Measurements from ENCODE around the gene CFAP43. TPM values are rescaled to one million over a fixed set of nuclear protein-coding genes. Genes with fewer than 3 reads are reported as not detected.

Gene CFAP43
- total RNA-seq, 4 donors from 2014 or later: not detected

- no peaks in the 10 kb centered on the region for H3K9me3 ChIP-seq
- peaks cover 0 to 28% of the 10 kb centered on the region in 2 donors for H3K36me3 ChIP-seq
- ATAC-seq (peak; percentile 85 to 86), DNase-seq (peak in 1 of 2 donors; percentile 20)
- intact Hi-C loops (cut with DNase I; ENCODE audit: low total_unique reads): loop anchor here (2.0 to 10.0 kb wide), 3 partner anchors 133 to 337 kb away; partner anchors contain the start of genes SFR1, SLK and STN1
- H3K27me3 ChIP-seq: no peaks in the 10 kb centered on the region
- TF ChIP-seq CTCF (IDR thresholded peaks at IDR 0.05 in 4 of 5, conservative IDR thresholded peaks at IDR 0.05 in 1 of 5) (no peak), POLR2A (IDR thresholded peaks at IDR 0.05) (peak; percentile 76 to 88)
- H3K27ac ChIP-seq: peak overlapping the region; percentile 89 to 96 (median 94)
- H3K4me3 ChIP-seq: peak overlapping the region; percentile 75 to 87 (median 82)
- peaks cover 28 to 37% of the 10 kb centered on the region in 2 donors for H3K4me1 ChIP-seq
- in situ Hi-C loops (cut with MboI; ENCODE audit: low sequenced_read_pairs in 4 of 4): no loop called here
Observed at GRCh38 chr10:104255311-104255981, 23.3 kb upstream of the CFAP43 start.

- Histone ChIP-seq H3K27me3 (no peaks in the 10 kb centered on the region), H3K9me3 (no peaks in the 10 kb centered on the region), H3K4me3 (peak within 1 kb of the TSS; percentile 75 to 87 (median 82)), H3K27ac (peak within 1 kb of the TSS; percentile 89 to 96 (median 94)), H3K4me1 (peaks cover 27 to 32% of the 10 kb centered on the region in 2 donors), H3K36me3 (peaks cover 0 to 21% of the 10 kb centered on the region in 2 donors)
- DNase-seq (peak; percentile 65 to 74), ATAC-seq (peak; percentile 68)
- intact Hi-C loops (cut with DNase I; ENCODE audit: low total_unique reads): loop anchor here (2.0 to 10.0 kb wide), 4 partner anchors 132 to 336 kb away; partner anchors contain the start of genes SFR1, SLK and STN1
- TF ChIP-seq CTCF (IDR thresholded peaks at IDR 0.05 in 4 of 5, conservative IDR thresholded peaks at IDR 0.05 in 1 of 5): peak in 1 of 5 experiments; percentile 16
- TF ChIP-seq POLR2A (IDR thresholded peaks at IDR 0.05): peak; percentile 64 to 71
- in situ Hi-C loops (cut with MboI; ENCODE audit: low sequenced_read_pairs in 4 of 4): no loop called here
Observed at GRCh38 chr10:104254493-104255310, 22.5 kb upstream of the CFAP43 start, which contains the start of gene GSTO1. Gene GSTO1, plus strand, starts transcription at chr10:104254892. Its CDS starts 37 bp downstream, at chr10:104254929.

DNA sequence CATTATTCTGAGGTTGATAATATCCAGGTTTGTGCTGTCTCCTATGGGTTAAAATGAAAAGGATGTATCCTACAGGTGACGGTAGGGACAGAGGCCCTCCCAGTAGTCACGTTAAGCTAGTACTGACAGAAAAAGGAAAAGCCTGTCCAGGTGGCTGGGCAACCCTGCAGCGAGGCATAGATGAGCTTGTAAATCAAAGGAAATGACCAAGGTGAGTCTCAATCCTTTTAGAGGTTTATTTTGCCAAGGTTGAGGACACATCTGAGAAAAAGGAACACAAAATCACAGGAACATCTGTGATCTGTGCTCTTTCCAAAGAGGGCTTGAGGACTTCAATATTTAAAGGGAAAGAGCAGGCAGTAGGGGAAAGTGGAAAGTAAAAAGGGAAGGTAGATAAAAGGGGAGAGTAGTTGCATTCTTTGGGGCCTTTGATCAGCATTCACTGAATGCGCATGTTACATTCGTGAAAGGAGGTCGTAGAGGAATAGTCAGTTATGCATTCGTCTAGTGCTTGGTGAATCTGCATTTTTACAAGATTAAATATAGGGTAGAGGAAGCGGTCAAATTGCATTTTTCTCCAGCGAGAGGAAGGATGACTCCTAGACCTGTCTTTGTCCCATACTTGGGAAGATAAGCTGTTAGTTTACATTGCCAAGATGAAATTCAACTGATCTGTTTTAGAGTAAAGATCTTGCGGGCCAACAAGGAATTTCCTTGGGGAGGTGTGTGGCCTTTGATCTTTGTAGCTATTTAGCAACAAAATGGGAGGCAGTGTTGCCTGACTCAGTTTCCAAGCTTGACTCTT is 21.6 kb upstream of the CFAP43 start:
- H3K27me3 ChIP-seq: no peaks in the 10 kb centered on the region
- peaks cover 27 to 32% of the 10 kb centered on the region in 2 donors for H3K4me1 ChIP-seq
- peak overlapping the region; percentile 75 to 87 (median 82) for H3K4me3 ChIP-seq
- H3K9me3 ChIP-seq: no peaks in the 10 kb centered on the region
- in situ Hi-C loops (cut with MboI; ENCODE audit: low sequenced_read_pairs in 4 of 4): no loop called here
- ATAC-seq (no peak), DNase-seq (no peak)
- peaks cover 0 to 14% of the 10 kb centered on the region in 2 donors for H3K36me3 ChIP-seq
- TF ChIP-seq CTCF (IDR thresholded peaks at IDR 0.05 in 4 of 5, conservative IDR thresholded peaks at IDR 0.05 in 1 of 5) (no peak), POLR2A (IDR thresholded peaks at IDR 0.05) (no peak)
- intact Hi-C loops (cut with DNase I; ENCODE audit: low total_unique reads): loop anchor here (2.0 to 10.0 kb wide), 3 partner anchors 227 to 335 kb away; partner anchors contain the start of genes SLK and STN1
- H3K27ac ChIP-seq: peak overlapping the region; percentile 89 to 96 (median 94)

GRCh38 chr10:104253106-104253505 is 20.9 kb upstream of the CFAP43 start:
- H3K4me1 ChIP-seq: peaks cover 24 to 27% of the 10 kb centered on the region in 2 donors
- no peaks in the 10 kb centered on the region for H3K9me3 ChIP-seq
- intact Hi-C loops (cut with DNase I; ENCODE audit: low total_unique reads): loop anchor here (5.0 to 10.0 kb wide), 2 partner anchors 226 to 288 kb away; partner anchors contain the start of gene SLK
- H3K27me3 ChIP-seq: no peaks in the 10 kb centered on the region
- H3K4me3 ChIP-seq: no peak overlapping the region
- TF ChIP-seq CTCF (IDR thresholded peaks at IDR 0.05 in 4 of 5, conservative IDR thresholded peaks at IDR 0.05 in 1 of 5) (no peak), POLR2A (IDR thresholded peaks at IDR 0.05) (no peak)
- ATAC-seq (no peak), DNase-seq (no peak)
- peaks cover 0 to 9% of the 10 kb centered on the region in 2 donors for H3K36me3 ChIP-seq
- H3K27ac ChIP-seq: no peak overlapping the region
- in situ Hi-C loops (cut with MboI; ENCODE audit: low sequenced_read_pairs in 4 of 4): no loop called here

Measured in gastrocnemius medialis (tissue), 4 donors.